Activated naive CD4-positive, alpha-beta T cell treated with anti-CD3 and anti-CD28 coated beads, Interleukin-2, amount 50 U/mL, for 72 hours (primary cell): ENCODE measurements around the gene LRP1B. TPM values are rescaled to one million over a fixed set of nuclear protein-coding genes. Genes with fewer than 3 reads are reported as not detected.

ENCODE experiments used
- ATAC-seq, 2 donors: fragments of 150-1000 bp; cut with Tn5 transposase; 2 replicates each; pipeline ENCODE4 v1.10.0; 2021; ENCODE audit warnings: mild to moderate bottlenecking in 2 of 2, moderate library complexity in 2 of 2
- DNase-seq, 2 donors: peaks; one replicate each; pipeline ENCODE4 v3.0.0; 2021 to 2022; ENCODE audit warnings: low spot score in 2 of 2
- H3K27ac Mint-ChIP-seq, 2 donors: one replicate each; pipeline ENCODE4 v1.8.0; 2022; ENCODE audit warnings: mild to moderate bottlenecking in 2 of 2, mixed read lengths in 2 of 2
- H3K36me3 Mint-ChIP-seq, 2 donors: one replicate each; pipeline ENCODE4 v1.8.0; 2022; ENCODE audit warnings: mixed read lengths in 2 of 2
- H3K9me3 Mint-ChIP-seq, 2 donors: one replicate each; pipeline ENCODE4 v1.8.0; 2022; ENCODE audit warnings: mixed read lengths in 2 of 2
- total RNA-seq, 2 donors: library from RNA; stranded (reverse); gene quantifications; one replicate each; pipeline ENCODE4 v1.2.3, GENCODE V29; 2022

Gene LRP1B
- total RNA-seq, 2 donors from 2014 or later, result not detected

- H3K27ac Mint-ChIP-seq, result no peak overlapping the region
- DNase-seq, result no peak
- no peak for ATAC-seq
- H3K36me3 Mint-ChIP-seq, result no peaks in the 10 kb centered on the region
- H3K9me3 Mint-ChIP-seq, result peaks cover 8 to 13% of the 10 kb centered on the region in 2 donors
Measured at GRCh38 chr2:142065700-142066099, 65.1 kb downstream of the LRP1B start.

GRCh38 chr2:142065156-142065555, 65.7 kb downstream of the LRP1B start:
- H3K9me3 Mint-ChIP-seq, result peaks cover 10% of the 10 kb centered on the region in 2 donors
- no peak for ATAC-seq
- no peak for DNase-seq
- no peak overlapping the region for H3K27ac Mint-ChIP-seq
- H3K36me3 Mint-ChIP-seq, result no peaks in the 10 kb centered on the region

DNA sequence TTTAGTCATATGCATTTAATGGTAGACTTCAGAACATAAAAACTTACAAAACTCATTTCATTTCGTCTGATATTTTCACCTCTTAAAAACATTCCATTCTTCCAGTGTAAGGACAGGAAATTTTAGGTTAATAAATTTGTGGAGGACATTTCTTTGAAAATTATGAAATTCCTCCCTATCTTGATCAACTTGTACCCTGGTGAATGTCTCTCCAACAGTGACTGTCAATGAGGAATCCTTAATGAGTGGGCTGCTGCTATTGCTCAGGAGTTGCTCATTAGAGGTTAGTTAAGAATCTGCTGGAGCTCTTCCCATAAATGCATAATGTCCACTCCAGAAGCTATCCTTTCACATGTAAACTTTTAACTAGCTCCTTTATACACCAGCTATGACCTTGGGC, 69.1 kb downstream of the LRP1B start:
- Mint-ChIP-seq H3K27ac (no peak overlapping the region), H3K9me3 (peaks cover 8 to 9% of the 10 kb centered on the region in 2 donors), H3K36me3 (no peaks in the 10 kb centered on the region)
- no peak for DNase-seq
- no peak for ATAC-seq

- H3K27ac Mint-ChIP-seq, result no peak overlapping the region
- no peaks in the 10 kb centered on the region for H3K36me3 Mint-ChIP-seq
- DNase-seq (no peak), ATAC-seq (no peak)
- peaks cover 8 to 14% of the 10 kb centered on the region in 2 donors for H3K9me3 Mint-ChIP-seq
Measured at GRCh38 chr2:142058149-142058548, 72.7 kb downstream of the LRP1B start.

GRCh38 chr2:142056784-142057183, 74.0 kb downstream of the LRP1B start:
- Mint-ChIP-seq H3K36me3 (no peaks in the 10 kb centered on the region), H3K27ac (no peak overlapping the region), H3K9me3 (peaks cover 12 to 19% of the 10 kb centered on the region in 2 donors)
- ATAC-seq (no peak), DNase-seq (no peak)

DNA sequence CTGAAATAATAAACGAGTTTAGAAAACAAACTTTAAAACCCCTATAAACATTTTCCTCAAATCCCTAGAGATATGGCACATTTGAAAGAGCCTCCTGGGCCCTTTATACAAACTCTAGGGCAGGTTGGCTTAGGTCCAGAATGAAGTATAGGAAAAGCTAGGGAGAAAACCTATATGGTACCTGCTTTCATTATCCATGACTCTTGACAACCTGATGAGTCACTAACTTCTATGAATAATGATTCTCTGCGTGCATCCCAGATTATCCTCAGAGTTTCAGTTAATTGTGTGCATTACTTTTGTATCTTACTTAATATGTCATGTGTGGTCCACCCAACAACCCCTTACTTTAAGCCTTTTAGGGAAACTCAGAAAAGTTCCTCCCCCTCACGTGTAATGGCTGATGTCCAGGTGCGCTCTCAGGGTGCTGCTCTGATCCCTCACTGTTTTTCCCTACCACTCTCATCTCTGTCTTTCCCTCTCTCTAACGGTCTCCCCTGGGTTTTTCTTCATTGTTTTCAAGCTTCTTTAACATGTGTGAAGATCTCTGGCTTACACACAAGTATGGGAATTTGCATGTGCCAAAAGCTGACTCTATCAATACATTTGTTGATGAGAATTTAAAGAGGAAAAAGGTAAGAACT, 78.5 kb downstream of the LRP1B start:
- ATAC-seq, result no peak
- peaks cover 9% of the 10 kb centered on the region in 2 donors for H3K9me3 Mint-ChIP-seq
- no peak overlapping the region for H3K27ac Mint-ChIP-seq
- no peak for DNase-seq
- no peaks in the 10 kb centered on the region for H3K36me3 Mint-ChIP-seq

- ATAC-seq (no peak), DNase-seq (no peak)
- Mint-ChIP-seq H3K27ac (no peak overlapping the region), H3K9me3 (peaks cover 5 to 9% of the 10 kb centered on the region in 2 donors), H3K36me3 (no peaks in the 10 kb centered on the region)
Measured at GRCh38 chr2:142048581-142048980, 82.2 kb downstream of the LRP1B start.

DNA sequence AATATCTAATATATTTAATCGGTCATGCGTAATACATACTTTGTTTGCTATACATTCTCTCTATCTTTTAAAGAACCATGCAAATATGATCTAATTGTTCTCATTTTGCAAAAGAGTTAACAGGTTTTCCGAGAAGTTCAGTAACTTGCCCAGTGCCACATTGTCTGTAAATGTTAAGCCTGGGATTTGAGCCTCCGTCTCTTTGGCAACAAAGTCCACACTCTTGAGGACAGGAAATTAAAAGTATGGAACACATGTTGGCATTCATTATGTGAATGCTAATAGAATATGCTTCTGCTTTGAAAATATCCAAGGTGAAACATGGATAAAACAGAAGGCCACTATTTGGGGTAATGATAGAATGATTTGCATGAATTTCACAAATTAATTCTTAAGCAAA, 85.2 kb downstream of the LRP1B start:
- ATAC-seq, result no peak
- no peak for DNase-seq
- Mint-ChIP-seq H3K9me3 (peaks cover 0 to 3% of the 10 kb centered on the region in 2 donors), H3K27ac (no peak overlapping the region), H3K36me3 (no peaks in the 10 kb centered on the region)

DNA sequence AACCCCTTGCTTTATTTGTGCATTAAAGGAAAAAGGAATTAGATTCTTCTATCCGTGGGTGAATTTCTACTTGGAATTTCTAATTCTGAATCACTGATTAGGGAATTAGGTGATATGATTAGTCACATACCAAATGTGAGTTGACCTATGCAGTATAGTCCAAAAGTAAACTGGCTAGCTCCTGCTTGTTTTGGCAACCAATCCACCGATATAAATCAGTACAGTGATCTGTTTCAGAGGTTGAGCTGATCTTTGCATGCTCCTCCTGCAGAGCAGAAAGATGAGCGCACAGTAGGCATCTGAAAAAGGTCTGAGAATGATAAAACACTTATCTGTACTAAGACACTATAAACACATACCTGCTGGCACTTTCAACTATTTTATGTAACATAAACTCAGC, 86.6 kb downstream of the LRP1B start:
- Mint-ChIP-seq H3K9me3 (peaks cover 5 to 8% of the 10 kb centered on the region in 2 donors), H3K27ac (no peak overlapping the region), H3K36me3 (no peaks in the 10 kb centered on the region)
- DNase-seq (no peak), ATAC-seq (no peak)

DNA sequence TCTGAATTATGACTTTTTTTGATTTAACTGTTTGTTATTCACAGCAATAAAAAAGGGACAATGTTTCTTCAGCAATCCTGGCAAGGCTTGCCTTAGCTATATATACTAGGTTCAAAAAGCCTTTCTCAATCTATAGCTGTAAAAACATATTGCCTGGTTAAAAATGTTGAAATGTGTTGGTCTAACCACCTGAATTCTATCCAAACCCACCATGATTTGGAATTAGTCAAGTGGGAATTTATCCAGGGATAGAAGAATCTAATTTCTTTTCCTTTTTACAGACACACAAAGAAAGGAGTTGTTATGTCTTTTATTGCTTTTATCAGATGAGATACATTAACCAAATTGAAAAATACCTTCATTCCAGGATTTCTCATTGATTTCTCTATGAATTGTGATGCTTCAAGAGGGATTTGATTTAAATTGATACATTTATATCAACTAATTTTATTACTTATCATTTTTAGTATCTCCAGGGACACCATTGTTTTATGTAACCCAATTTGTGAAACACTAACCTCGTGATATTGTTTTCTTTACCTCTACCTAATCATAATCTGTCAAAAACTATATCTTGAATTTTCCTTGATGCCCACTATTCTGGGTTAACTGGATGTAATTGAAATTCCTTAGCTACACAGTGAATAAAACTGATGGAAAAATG, 88.1 kb downstream of the LRP1B start:
- Mint-ChIP-seq H3K9me3 (peaks cover 7 to 9% of the 10 kb centered on the region in 2 donors), H3K27ac (no peak overlapping the region), H3K36me3 (no peaks in the 10 kb centered on the region)
- DNase-seq (no peak), ATAC-seq (no peak)

DNA sequence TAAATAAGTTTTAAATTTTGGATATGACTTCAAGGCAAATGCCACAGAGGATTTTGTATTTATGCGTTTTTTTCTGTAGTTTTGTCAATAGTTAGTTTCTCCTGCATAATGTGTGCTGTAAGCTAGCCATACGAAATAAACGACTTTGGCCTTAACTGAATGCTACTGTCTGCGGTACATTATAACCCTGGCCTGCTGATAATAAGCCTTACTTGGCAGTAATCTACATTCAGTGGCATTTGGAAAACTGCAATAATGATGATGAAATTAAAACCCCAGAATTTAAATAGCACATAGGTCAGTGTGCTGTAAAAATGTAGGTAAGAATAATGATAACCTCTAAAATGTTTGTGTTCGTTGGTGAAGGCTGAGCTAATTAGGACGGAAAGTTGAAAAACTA, 88.8 kb downstream of the LRP1B start:
- ATAC-seq (no peak), DNase-seq (no peak)
- Mint-ChIP-seq H3K36me3 (no peaks in the 10 kb centered on the region), H3K9me3 (peaks cover 10 to 12% of the 10 kb centered on the region in 2 donors), H3K27ac (no peak overlapping the region)

DNA sequence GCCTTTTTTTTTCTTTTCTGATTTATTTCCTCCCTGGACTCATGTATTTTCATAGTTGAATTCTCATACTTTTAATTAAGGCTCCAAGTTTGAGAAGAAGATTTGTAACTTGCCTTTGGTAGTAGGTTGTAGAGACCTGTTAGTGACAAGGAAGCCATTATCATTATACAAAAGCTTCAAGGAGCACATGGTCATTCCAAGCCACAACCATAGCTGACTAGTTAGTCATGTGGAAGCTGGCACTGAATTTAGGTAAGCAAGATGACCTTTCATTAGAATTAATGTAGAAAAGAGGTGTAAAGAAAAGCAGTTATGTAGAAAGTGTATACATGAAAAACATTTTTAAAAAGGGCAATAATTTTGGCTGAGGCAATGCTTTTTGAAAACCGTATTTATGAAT, 89.7 kb downstream of the LRP1B start:
- H3K36me3 Mint-ChIP-seq, result no peaks in the 10 kb centered on the region
- no peak for DNase-seq
- H3K9me3 Mint-ChIP-seq, result peaks cover 11 to 13% of the 10 kb centered on the region in 2 donors
- ATAC-seq, result no peak
- no peak overlapping the region for H3K27ac Mint-ChIP-seq

GRCh38 chr2:142040556-142040955, 90.3 kb downstream of the LRP1B start:
- Mint-ChIP-seq H3K27ac (no peak overlapping the region), H3K9me3 (peaks cover 13 to 16% of the 10 kb centered on the region in 2 donors), H3K36me3 (no peaks in the 10 kb centered on the region)
- ATAC-seq (no peak), DNase-seq (no peak)

- Mint-ChIP-seq H3K27ac (no peak overlapping the region), H3K9me3 (peaks cover 13 to 16% of the 10 kb centered on the region in 2 donors), H3K36me3 (no peaks in the 10 kb centered on the region)
- no peak for DNase-seq
- no peak for ATAC-seq
Measured at GRCh38 chr2:142038826-142039225, 92.0 kb downstream of the LRP1B start.

DNA sequence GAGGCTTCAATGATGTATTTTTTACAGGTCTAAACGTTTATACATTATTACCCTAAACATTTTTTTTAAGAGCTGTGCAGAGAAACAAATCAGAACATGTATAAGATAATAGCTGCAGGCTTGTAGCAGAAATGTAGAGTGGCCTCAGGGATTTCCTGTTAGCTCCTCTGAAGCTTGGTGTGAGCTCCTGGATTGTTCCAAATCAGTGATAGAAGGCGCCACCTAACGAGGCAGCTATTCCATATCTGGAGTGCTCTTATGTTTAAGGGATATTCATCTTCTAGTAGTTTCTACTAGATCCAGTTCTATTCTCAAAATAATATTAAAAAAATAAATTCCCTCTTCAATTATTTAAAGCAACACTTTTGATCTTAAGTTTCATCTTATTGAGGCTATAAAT, 93.1 kb downstream of the LRP1B start:
- peaks cover 14 to 16% of the 10 kb centered on the region in 2 donors for H3K9me3 Mint-ChIP-seq
- ATAC-seq, result no peak

DNA sequence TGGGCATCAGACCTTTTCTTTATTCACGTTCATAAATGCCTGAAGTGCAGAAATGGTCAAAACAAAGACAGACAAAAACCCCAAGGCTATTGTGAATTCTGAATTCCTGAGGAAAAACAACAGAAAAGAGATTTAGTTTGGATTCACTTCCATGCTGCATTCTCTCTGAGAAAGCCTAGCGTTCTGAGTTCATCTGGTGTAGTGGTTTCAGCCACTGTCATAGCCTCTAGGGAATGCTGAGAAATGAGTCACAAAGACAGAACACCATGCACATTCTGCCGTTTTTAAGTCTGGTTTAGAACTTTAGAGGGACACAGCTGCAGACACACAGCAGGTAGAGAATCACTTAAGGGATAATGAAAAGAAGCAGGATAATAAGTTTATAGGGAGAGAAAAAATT, 93.8 kb downstream of the LRP1B start:
- Mint-ChIP-seq H3K27ac (no peak overlapping the region), H3K9me3 (peaks cover 16 to 20% of the 10 kb centered on the region in 2 donors), H3K36me3 (no peaks in the 10 kb centered on the region)
- DNase-seq, result no peak
- ATAC-seq, result no peak

More for the DNA sequence above, 93.1 kb downstream of the LRP1B start:
- H3K36me3 Mint-ChIP-seq, result no peaks in the 10 kb centered on the region
- H3K27ac Mint-ChIP-seq, result no peak overlapping the region
- no peak for DNase-seq

- Mint-ChIP-seq H3K9me3 (peaks cover 16 to 18% of the 10 kb centered on the region in 2 donors), H3K36me3 (no peaks in the 10 kb centered on the region), H3K27ac (no peak overlapping the region)
- no peak for DNase-seq
- ATAC-seq, result no peak
Measured at GRCh38 chr2:142033393-142033792, 97.4 kb downstream of the LRP1B start.

GRCh38 chr2:142031656-142032055, 99.2 kb downstream of the LRP1B start:
- Mint-ChIP-seq H3K9me3 (peaks cover 11 to 15% of the 10 kb centered on the region in 2 donors), H3K27ac (no peak overlapping the region), H3K36me3 (no peaks in the 10 kb centered on the region)
- DNase-seq (no peak), ATAC-seq (no peak)
